ENCODE results near the gene TRABD2B.

Gene TRABD2B

DNA sequence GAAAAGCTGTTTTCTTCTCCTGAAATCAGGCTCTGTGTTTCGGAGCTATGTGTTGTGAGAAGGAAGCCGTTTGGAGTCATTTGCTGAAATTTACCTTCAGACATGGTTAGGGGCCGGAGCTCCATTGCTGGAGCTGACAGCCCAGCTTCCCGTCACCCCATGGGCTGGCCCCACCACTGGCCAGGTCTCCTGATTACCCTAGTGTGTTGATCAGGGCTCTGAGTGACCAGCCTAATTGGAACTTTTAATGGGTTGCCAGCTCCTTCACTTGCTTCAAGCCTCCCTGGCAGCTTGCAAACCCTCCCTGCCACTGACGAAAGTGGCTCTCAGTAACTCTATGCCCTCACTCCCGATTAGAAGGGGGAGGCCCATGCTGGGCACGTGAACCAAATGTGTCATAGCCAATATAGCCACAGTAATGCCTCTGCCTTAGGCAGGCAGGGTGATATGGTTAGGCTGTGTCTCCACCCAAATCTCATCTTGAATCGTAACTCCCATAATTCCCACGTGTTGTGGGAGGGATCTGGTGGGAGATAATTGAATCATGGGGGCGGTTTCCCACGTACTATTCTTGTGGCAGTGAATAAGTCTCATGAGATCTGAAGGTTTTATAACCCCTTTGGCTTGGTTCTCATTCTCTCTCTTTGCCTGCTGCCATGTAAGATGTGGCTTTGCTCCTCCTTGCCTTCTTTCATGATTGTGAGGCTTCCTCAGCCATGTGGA, 224.1 kb downstream of the TRABD2B start:
- DNase-seq (ENCODE audit: low spot score): no peak

DNA sequence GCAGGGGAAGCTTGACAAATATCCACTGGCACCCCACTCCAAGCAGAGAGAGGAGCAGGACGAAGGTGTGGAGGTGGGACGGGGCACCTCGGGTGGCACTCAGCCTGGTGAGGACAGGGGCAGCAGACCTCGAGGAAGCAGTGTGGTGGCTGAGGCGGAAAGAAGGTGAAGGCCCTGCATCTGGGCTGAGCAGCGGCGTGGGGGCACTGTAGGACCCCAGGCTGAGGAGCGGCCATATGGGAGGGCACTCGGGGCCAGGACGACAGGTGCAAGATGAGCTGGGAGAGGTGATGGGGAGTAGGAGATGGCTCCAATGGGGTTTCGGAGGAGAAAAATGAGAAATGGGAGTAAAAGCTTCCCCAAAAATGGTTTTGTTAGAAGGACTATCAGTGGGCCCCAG, 224.9 kb downstream of the TRABD2B start:
- DNase-seq (ENCODE audit: low spot score): no peak

- no peak for DNase-seq (ENCODE audit: low spot score)
Observed at GRCh38 chr1:47771751-47772150, 225.4 kb downstream of the TRABD2B start.

DNA sequence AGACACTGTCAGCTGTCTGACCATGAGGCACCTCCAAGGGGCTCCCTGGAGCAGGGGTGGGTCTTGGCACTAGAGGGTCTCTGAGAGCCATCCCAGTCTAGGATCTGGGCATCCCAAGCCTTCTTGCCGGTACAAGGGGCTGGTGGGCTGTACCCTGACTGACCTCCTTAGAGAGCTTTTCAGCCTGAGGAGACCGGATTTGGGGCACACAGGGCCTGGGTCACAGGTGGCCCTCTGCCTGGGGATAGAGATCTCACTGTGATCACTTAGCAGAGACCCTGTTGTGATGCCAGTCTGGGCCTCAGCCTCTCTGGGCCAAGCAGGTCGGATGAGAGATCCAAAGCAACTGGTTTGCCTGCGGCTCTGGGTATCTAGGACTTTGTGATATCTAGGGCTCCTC, 227.2 kb downstream of the TRABD2B start:
- no peak for DNase-seq (ENCODE audit: low spot score)

DNA sequence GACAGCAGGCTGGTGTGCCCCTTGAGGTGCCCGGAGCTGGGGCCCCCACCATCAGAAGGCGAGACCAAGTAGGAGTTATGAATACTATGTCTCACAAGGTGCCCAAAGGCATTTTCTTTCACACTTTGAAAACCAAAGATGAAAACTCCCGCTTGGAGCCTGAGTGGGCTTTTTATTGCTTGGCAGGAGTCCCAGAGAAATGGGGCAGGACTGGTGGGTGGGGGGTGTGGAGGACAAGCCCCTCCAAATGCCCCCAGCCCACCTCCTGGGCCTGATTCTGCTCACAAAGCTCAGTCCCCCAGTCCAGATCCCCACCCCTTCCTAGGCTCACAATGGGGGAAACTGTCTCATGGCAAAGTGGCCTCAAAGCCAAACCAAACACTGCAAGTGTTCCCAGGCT, 227.9 kb downstream of the TRABD2B start:
- DNase-seq (ENCODE audit: low spot score): no peak

- DNase-seq (ENCODE audit: low spot score): no peak
Observed at GRCh38 chr1:47767741-47768100, 229.5 kb downstream of the TRABD2B start.

GRCh38 chr1:47766832-47767740, 230.1 kb downstream of the TRABD2B start:
- DNase-seq (ENCODE audit: low spot score): no peak

DNA sequence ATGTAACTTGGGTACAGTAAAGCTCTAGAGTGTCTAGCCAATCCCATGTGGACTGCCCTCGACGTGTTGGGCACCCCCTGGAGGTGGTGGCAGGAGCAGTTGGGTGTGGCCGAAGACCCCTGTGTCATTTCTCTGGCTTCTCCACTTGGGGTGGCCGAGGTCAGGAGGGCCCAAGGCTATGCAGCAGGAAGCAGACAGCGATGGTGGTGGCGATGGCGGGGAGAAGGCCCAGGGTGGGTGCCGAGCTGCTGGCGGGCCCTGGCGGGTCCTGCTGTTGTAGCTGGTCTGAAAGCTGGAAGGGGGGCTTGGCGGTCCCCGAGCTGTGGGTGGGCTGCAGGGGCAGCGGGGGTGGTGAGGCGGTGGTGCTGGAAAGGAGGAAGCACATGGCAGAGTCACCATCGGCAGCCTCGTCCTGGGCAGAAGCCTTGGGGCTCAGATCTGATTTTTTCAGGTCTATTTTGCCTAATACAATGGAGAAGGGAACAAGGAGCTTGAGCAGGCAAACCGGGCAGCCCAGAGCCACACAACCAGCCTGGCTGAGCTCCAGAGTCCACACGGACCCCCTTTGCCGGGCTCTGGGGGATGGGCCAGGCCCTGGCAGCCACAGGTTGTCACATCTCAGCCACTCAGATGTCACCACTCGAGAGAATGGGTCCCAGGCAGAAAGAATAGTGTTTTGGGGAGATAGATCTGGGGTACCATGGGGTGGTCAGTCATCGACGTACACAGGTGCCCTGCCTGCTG, 231.3 kb downstream of the TRABD2B start:
- no peak for DNase-seq (ENCODE audit: low spot score)

- no peak for DNase-seq (ENCODE audit: low spot score)
Observed at GRCh38 chr1:47765236-47765635, 231.9 kb downstream of the TRABD2B start.

DNA sequence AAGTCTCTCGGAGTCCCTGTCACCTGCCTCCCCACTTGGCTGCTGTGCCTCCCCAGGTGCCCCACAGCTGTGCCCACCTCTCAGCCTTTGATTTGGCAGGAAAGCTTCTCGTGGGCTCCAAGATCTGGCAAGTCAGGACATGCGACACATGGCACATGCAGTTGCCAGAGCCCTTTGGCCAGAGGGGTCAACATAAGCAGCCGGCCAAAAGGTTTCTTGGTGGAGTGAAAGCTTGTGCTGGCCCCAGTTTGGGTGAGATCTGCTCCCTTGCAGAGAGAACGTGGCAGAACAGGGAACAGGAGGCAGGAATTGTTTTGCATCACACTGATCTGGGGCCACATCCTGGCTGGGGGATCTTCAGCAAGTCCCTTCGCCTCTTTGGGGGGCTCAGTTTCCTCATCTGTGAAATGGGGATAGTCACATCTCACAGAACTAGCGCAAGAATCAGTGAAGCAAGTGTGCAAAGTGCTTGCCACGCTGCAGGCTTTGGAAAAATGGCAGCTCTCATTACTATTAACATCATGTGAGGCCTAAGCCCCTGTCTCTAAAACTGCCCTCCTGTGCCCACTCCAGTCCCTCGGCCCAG, 232.6 kb downstream of the TRABD2B start:
- no peak for DNase-seq (ENCODE audit: low spot score)

DNA sequence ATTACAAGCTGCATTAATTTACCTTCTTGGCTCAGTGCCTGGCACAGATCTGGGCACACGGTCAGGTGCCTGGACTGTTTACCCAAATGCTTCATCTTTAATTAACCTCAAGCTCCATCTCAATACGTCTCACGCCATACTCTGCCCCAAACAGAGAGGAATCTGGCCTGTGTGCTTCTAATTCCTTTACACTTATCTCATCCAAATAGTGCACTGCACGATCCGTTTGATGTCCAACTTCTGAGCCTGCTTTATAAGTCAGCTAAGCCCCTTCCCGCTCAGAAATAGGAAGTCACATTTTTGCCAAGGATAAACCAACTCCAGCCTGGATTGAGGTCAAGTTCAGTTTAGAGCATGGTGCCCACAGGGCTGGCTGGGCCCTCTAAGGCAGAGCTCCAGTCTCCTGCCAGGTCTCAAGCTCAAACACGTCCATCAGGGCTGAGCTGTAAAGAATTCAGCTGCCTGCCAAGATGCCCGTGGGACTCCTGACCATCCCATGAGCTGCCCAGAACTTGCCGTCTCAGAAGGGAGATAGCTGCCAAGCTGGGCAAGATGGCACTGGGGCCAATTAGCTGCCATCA, 233.5 kb downstream of the TRABD2B start:
- DNase-seq (ENCODE audit: low spot score): no peak

GRCh38 chr1:47761974-47762373, 235.2 kb downstream of the TRABD2B start:
- no peak for DNase-seq (ENCODE audit: low spot score)

DNA sequence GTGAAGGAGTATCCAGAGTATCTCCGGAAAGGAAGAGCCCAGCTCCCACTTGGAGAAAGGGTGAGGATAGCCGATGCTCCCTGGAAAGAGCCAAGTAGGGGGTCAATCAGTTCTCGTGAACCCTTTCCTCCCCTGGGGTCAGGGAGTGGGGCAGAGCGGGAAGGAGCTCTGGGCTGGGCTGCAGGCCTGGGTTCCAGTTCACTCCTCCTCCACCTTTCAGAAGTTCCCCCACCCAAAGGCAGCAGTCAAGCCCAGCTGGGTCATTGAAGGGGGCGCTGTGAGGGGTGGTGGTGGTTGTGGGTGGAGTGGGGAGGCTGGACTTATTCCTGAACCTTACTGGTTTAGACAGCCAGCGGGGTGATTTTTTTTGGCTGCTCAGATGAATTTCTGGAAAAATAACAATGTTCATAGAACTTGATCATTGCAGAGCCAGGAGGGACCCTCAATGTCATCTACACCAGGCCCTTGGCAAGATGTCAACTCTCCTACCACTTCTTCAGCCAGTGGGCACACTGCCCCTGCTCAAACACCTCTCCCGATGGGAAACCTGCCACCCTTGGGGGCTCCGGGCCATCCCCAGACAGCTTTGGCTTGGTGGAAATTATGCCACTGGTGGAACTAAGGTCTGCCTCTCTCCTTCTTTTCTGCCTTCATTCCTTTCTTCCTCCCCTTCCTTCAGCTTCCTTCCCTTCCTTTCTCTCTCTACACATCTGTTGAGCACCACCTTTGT, 235.8 kb downstream of the TRABD2B start:
- no peak for DNase-seq (ENCODE audit: low spot score)

DNA sequence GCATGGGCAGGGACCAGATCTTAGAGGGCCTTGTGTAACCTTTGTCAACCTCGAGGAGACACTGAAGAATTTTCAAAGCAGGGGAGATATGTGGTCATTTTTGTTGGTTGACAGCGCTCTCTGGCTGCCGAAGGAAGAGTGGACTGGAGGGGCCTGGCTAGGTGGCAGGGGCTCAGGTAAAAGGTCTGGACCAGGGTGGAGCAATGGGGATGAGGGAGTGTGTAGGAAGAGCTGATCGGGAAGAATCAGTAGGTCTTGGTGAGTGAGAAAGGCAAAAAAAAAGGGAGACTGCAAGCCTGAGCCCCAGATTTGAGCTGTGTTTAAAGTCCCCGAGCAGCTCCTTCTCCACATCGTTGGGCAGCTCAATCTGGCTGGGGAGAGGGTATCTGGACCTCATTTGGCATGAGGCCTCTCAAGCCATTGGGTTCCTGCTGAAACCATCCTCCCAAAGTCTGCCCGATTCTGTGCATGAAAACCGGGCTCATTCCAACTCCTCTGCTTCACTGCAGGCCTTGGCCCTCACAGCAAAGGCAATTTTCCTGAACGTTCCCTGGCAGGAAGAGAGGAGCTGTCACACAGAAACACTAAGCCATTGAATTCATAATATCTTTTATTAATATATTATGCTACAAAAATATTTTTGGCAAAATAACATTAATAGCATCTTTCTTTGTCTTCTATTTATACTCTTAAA, 237.1 kb downstream of the TRABD2B start:
- no peak for DNase-seq (ENCODE audit: low spot score)

- DNase-seq (ENCODE audit: low spot score): no peak
Observed at GRCh38 chr1:47759251-47759935, 237.8 kb downstream of the TRABD2B start.

DNA sequence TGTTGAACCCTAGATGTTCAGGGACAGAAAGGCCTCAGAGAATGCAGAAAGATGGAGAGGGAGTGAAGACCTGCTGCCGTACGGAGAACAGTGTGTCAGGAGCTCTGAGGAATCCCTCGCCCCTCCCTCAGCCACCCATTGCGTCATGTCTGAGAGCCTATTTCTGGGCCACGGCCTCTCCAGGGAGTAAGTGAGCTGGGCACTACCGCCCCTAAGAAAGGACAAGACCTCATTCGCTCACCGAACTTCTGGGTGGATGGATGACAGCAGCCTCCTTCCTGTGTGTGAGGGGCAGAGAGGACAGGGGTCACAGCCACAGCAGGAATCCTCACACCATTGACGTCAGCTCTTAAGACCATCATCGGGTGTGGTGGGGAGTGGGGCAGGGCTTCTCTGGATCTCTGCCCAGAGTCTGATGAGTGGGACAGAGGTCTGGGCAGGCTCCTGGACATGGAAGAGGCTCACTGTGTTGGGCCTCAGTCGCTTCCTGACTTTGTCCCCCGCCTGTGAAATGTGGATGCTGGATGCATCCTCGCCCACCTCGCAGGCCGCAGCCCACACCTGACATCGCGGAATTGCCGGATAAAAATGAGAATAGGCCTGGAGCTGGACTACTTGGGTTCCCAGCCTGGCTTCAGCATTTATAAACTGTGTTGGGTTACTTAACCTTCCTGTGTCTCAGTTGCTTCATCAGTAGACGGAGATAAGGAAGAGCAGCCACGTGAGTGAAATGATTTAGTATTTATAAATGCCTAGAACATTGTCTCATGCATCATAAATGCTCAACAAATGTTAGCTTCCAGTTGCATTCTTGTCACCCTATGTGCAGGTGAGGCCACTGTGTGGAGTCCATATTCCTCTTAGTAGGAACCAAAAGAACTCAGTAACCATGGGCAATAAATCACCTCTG, 238.6 kb downstream of the TRABD2B start:
- DNase-seq (ENCODE audit: low spot score): no peak

DNA sequence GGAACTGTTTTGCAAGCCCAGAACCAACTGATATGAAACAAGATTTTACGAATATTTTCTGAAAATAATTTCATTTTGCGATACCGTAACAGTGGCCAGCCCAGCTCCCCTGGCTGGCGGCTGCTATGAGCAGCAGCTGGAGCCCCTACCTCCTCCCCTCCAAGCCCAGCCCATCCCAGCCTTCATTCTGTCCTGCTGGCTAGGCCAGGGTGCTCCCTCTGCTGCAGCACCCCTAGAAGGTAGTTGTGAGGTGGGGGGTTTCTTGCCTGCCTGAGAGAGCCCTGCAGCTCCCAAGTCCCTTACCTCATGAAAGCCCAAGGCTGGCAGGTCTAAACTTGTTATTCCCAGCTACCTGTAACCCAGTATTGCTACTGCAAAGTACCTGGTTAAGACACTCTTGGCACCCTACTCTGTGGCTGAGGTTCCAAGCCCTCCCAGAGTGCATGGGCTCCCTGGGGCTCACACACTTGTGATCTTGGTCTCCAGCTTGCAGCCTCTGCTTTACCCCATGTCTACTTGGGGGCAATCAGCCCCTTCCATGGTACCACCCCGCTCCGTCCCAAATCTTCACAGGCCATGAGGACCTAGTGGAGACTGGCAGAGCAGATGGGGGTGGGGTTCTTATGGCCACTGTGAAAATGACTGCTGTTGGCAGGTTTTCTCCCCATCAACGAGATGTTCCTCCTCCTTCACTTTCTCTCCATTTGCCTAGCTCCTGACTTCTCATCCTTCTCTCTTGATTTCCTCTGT, 239.8 kb downstream of the TRABD2B start:
- no peak for DNase-seq (ENCODE audit: low spot score)

DNA sequence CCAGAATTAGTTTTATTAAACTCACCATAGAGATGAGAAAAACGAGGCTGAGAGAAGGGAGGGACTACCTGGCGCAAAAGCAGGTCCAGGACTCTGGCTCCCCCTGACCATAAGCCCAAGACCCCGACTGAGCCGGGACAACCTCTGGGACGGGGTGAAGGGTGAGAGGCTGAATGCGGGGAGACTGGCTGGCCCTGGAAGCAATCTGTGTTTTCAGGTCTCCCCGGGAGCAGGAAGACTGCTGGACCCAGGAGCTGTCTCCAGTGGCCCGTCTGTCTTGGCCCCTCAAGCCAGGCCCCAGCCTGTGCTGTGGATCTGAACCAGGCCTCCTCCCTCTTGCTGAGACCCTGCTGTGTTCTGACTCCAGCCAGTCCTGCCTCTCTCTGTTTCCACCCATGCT, 240.8 kb downstream of the TRABD2B start:
- no peak for DNase-seq (ENCODE audit: low spot score)

Data from GM03348 (cell line).